Measurements from ENCODE around the gene ATP1B2.
A peak's percentile ranks its signal among the peaks of the same experiment; 100 is the strongest.

The ATP1B2 gene

GRCh38 chr17:7686222-7687071 lies 35.7 kb downstream of the ATP1B2 start:
- DNase-seq = peak; percentile 98

- DNase-seq = peak; percentile 96
These were observed 36.6 kb downstream of the ATP1B2 start, which contains the start of gene TP53 for GRCh38 chr17:7687072-7687907. TSS of gene TP53 (minus strand) at chr17:7687490. CDS start at chr17:7676594, 10,896 bp downstream.

GRCh38 chr17:7687908-7688807 lies 37.4 kb downstream of the ATP1B2 start, which contains the start of gene WRAP53:
TSS of gene WRAP53 (plus strand) at chr17:7688477. CDS start at chr17:7688649, 172 bp downstream.
- DNase-seq = peak; percentile 99

GRCh38 chr17:7688808-7689316 lies 38.1 kb downstream of the ATP1B2 start:
- DNase-seq = no peak

GRCh38 chr17:7695586-7695985 lies 44.9 kb downstream of the ATP1B2 start:
- no peak for DNase-seq

GRCh38 chr17:7697828-7698588 lies 47.3 kb downstream of the ATP1B2 start:
- DNase-seq = no peak

GRCh38 chr17:7700510-7700909 lies 49.8 kb downstream of the ATP1B2 start:
- DNase-seq = no peak

- no peak for DNase-seq
These were observed 51.0 kb downstream of the ATP1B2 start for GRCh38 chr17:7701681-7702080.

GRCh38 chr17:7702776-7703175 lies 52.0 kb downstream of the ATP1B2 start:
- DNase-seq = no peak

GRCh38 chr17:7703584-7704479 lies 53.1 kb downstream of the ATP1B2 start:
- DNase-seq = peak; percentile 92

- DNase-seq = peak; percentile 91
These were observed 54.0 kb downstream of the ATP1B2 start, which contains the start of gene EFNB3 for GRCh38 chr17:7704601-7705268. TSS of gene EFNB3 (plus strand) at chr17:7705202. CDS start at chr17:7705599, 397 bp downstream.

GRCh38 chr17:7705269-7706255 lies 54.8 kb downstream of the ATP1B2 start:
- DNase-seq = peak; percentile 56

GRCh38 chr17:7706631-7707354 lies 56.1 kb downstream of the ATP1B2 start:
- DNase-seq = no peak
